Gastrocnemius medialis (tissue), 4 donors: ENCODE results near the gene LOXL3.

ENCODE experiments used
- CTCF ChIP-seq, 5 experiments: fragments of 450-650 bp in 3 of 5; fragments of 200-600 bp in 2 of 5; sonication (generic) in 2 of 5; IDR thresholded peaks in 4 of 5; conservative IDR thresholded peaks in 1 of 5; 1 replicate in 4 of 5; 2 replicates in 1 of 5; pipeline ENCODE4 v1.5.1; 2016 to 2019; ENCODE audit warnings: antibody characterized with exemption in 5 of 5, mild to moderate bottlenecking in 3 of 5, moderate library complexity in 3 of 5
- POLR2A ChIP-seq, 2 donors: fragments of 450-650 bp; IDR thresholded peaks; one replicate each; pipeline ENCODE4 v1.6.1; 2017; ENCODE audit warnings: antibody characterized with exemption in 2 of 2, mild to moderate bottlenecking in 2 of 2, moderate library complexity in 2 of 2

DNA sequence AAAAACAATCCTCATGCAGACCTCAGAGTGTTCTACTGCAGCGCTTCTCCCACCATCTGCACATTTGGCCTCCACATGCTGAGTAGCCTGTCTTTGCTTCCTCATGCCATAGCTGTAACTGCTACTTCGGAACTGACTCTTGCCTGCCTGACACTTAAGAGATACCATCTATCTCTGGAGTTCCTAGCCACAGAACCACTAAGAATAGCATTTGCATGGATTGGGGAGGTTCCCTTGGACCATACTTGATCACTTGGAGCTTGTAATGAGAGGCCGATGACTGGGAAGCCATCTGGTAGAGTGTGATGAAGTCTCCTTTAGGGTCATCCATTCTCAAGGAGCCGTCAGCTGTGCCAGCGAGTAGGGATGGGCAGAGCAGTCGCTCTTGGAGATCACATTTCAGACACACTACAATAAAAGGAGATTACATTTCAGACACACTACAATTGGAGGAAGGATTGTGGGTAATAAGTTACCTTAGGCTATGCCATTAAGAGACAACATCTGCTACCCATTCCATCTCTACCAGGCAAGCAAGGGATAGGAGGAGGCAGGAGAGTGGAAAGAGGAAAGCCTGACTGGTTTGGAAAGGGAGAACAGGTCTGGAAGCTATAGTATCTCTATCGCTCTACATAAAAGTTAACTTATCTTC, 22.6 kb upstream of the LOXL3 start:
- TF ChIP-seq POLR2A (IDR thresholded peaks at IDR 0.05) (no peak), CTCF (IDR thresholded peaks at IDR 0.05 in 4 of 5, conservative IDR thresholded peaks at IDR 0.05 in 1 of 5) (no peak)
